OCI-LY1 (cell line): ENCODE results near the gene CUX1.
"Not testable (repeated sequence)": the region's sequence is repeated elsewhere in the genome, so short reads cannot be mapped to it uniquely, and the experiment has no call there.

Experiments used
- H2AFZ ChIP-seq: fragments of 200-600 bp; sonication (generic), shearing (Covaris generic); 2 replicates; pipeline ENCODE4 v1.6.0; 2014; ENCODE audit warnings: antibody characterized with exemption, mild to moderate bottlenecking, low read length
- H3F3A ChIP-seq: fragments of 200-600 bp; sonication (generic), shearing (Covaris generic); 2 replicates; pipeline ENCODE4 v1.6.0; 2014; ENCODE audit warnings: mild to moderate bottlenecking, antibody characterized with exemption, low read length, moderate library complexity; ENCODE audit not compliant: insufficient read depth
- H3K27ac ChIP-seq: fragments of 200-600 bp; sonication (generic); 2 replicates; pipeline ENCODE4 v1.5.1; 2014; ENCODE audit warnings: low read length, mixed run types, mild to moderate bottlenecking, low read depth; ENCODE audit not compliant: poor library complexity, severe bottlenecking
- H3K27me3 ChIP-seq: fragments of 200-600 bp; sonication (generic); 2 replicates; pipeline ENCODE4 v1.6.0; 2014; ENCODE audit warnings: antibody characterized with exemption, mild to moderate bottlenecking, low read length, moderate library complexity; ENCODE audit not compliant: insufficient read depth
- H3K36me3 ChIP-seq: fragments of 200-600 bp; sonication (generic); 2 replicates; pipeline ENCODE4 v1.6.1; 2014; ENCODE audit warnings: mild to moderate bottlenecking, antibody characterized with exemption, low read length, moderate library complexity, mixed read lengths; ENCODE audit not compliant: insufficient read depth
- H3K4me1 ChIP-seq: fragments of 200-600 bp; sonication (generic); 2 replicates; pipeline ENCODE4 v1.5.1; 2014; ENCODE audit warnings: mild to moderate bottlenecking, low read length, moderate library complexity; ENCODE audit not compliant: insufficient read depth, severe bottlenecking
- H3K4me2 ChIP-seq: fragments of 200-600 bp; sonication (generic), shearing (Covaris generic); 2 replicates; pipeline ENCODE4 v1.6.1; 2014; ENCODE audit warnings: low read length
- H3K4me3 ChIP-seq: fragments of 200-600 bp; sonication (generic); 2 replicates; pipeline ENCODE4 v1.5.1; 2014; ENCODE audit warnings: low read length, low read depth, mild to moderate bottlenecking, mixed read lengths; ENCODE audit not compliant: poor library complexity, severe bottlenecking
- H3K79me2 ChIP-seq: fragments of 200-600 bp; shearing (Covaris generic); 2 replicates; pipeline ENCODE4 v1.6.1; 2016; ENCODE audit warnings: mixed run types, low read length, mixed read lengths; ENCODE audit not compliant: insufficient read depth
- H3K9ac ChIP-seq: fragments of 200-600 bp; sonication (generic), shearing (Covaris generic); 2 replicates; pipeline ENCODE4 v1.6.1; 2014; ENCODE audit warnings: mild to moderate bottlenecking, low read length, mixed read lengths
- H3K9me2 ChIP-seq: fragments of 200-600 bp; sonication (generic), shearing (Covaris generic); 2 replicates; pipeline ENCODE4 v1.6.1; 2014; ENCODE audit warnings: low read depth, mild to moderate bottlenecking, low read length, mixed read lengths
- H3K9me3 ChIP-seq: fragments of 200-600 bp; shearing (Covaris generic); 2 replicates; pipeline ENCODE4 v1.6.1; 2014; ENCODE audit warnings: low read length, mixed read lengths
- H4K20me1 ChIP-seq: fragments of 200-600 bp; sonication (generic), shearing (Covaris generic); 2 replicates; pipeline ENCODE4 v1.6.0; 2016; ENCODE audit warnings: mild to moderate bottlenecking, low read length; ENCODE audit not compliant: insufficient read depth
- EZH2 ChIP-seq: fragments of 200-600 bp; sonication (generic), shearing (Covaris generic); IDR thresholded peaks from 2 replicates; pipeline ENCODE4 v1.8.0; 2017; ENCODE audit warnings: borderline replicate concordance, mixed run types, mild to moderate bottlenecking, antibody characterized with exemption, low read length, moderate library complexity, mixed read lengths
- TF ChIP-seq, protein P1 (sequence below): fragments of 200-600 bp; sonication (generic), shearing (Covaris generic); IDR thresholded peaks from 2 replicates; pipeline ENCODE4 v1.5.1; 2017; ENCODE audit warnings: mild to moderate bottlenecking, antibody characterized with exemption, low read length, moderate library complexity, mixed read lengths

Gene CUX1

DNA sequence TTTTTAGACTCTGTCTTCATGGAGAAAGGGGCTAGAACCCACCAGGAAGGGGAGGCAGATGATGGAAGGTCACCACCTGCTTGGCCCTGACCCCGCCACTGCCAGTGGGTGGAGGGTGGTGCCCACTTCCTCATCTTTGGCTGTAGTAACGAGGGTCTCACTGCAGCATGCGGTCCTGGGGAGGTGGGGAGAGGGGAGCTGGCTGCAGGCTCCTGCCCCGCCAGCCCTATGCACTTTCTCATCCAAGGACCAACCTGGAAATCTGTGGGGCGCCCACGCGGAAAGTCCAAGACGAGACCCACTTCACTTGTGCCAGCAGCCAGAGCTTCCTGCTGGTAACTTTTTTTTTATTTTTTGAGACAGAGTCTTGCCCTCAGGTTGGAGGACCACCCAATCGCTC lies 101.0 kb downstream of the CUX1 start:
- Histone ChIP-seq H3K4me2 (no peak overlapping the region), H3F3A (no peaks in the 10 kb centered on the region), H2AFZ (no peak overlapping the region), H3K36me3 (peaks cover 82% of the 10 kb centered on the region), H4K20me1 (no peaks in the 10 kb centered on the region), H3K9me3 (no peaks in the 10 kb centered on the region), H3K9ac (no peak overlapping the region), H3K4me1 (peaks cover 2% of the 10 kb centered on the region), H3K9me2 (no peaks in the 10 kb centered on the region), H3K27ac (no peak overlapping the region), H3K27me3 (no peaks in the 10 kb centered on the region), H3K79me2 (peaks cover 52% of the 10 kb centered on the region), H3K4me3 (no peak overlapping the region)
- no peak for TF ChIP-seq EZH2
- TF ChIP-seq, protein P1, sequence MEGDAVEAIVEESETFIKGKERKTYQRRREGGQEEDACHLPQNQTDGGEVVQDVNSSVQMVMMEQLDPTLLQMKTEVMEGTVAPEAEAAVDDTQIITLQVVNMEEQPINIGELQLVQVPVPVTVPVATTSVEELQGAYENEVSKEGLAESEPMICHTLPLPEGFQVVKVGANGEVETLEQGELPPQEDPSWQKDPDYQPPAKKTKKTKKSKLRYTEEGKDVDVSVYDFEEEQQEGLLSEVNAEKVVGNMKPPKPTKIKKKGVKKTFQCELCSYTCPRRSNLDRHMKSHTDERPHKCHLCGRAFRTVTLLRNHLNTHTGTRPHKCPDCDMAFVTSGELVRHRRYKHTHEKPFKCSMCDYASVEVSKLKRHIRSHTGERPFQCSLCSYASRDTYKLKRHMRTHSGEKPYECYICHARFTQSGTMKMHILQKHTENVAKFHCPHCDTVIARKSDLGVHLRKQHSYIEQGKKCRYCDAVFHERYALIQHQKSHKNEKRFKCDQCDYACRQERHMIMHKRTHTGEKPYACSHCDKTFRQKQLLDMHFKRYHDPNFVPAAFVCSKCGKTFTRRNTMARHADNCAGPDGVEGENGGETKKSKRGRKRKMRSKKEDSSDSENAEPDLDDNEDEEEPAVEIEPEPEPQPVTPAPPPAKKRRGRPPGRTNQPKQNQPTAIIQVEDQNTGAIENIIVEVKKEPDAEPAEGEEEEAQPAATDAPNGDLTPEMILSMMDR: no peak

DNA sequence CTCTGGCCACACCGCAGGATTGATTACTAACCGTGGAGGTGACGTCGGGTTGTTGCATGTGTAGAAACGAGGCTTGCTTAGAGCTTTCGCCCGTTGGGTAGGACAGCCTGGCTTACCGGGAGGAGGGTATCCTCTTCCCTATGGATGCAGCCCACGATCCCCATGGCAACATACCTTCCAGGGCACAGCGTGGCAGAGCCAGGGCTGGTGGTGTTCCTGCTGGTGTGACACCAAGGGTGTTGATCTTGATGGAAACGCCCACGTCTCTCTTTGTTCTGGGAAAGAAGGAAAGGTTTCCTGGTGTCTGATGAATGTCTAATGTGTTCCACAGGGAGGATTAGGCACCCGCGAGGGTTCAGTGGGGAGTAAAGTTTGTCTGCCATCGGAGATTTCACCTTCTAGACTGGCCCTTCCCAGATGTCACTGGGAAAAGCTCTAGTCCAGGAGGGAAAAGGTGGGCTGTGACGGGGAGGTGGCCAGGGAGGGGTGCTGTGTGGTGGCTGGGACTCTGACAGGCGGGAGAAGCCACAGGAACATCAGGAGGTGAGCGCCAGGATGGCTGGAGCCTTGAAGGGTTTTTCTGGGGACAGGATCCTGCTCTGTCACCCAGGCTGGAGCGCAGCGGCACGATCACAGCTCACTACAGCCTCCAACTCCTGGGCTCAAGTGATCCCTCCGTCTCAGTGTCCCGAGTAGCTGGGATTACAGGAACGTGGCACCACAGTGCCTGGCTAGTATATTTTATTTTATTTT lies 102.1 kb downstream of the CUX1 start:
- Histone ChIP-seq H3K9ac (no peak overlapping the region), H3K4me1 (no peaks in the 10 kb centered on the region), H3K36me3 (peaks cover 92% of the 10 kb centered on the region), H3K9me3 (no peaks in the 10 kb centered on the region), H3K4me3 (no peak overlapping the region), H3K79me2 (peaks cover 56% of the 10 kb centered on the region), H3K27ac (no peak overlapping the region), H2AFZ (no peak overlapping the region), H3K4me2 (no peak overlapping the region), H3F3A (no peaks in the 10 kb centered on the region), H3K9me2 (no peaks in the 10 kb centered on the region), H3K27me3 (no peaks in the 10 kb centered on the region), H4K20me1 (no peaks in the 10 kb centered on the region)
- no peak for TF ChIP-seq EZH2
- TF ChIP-seq, protein P1: no peak

DNA sequence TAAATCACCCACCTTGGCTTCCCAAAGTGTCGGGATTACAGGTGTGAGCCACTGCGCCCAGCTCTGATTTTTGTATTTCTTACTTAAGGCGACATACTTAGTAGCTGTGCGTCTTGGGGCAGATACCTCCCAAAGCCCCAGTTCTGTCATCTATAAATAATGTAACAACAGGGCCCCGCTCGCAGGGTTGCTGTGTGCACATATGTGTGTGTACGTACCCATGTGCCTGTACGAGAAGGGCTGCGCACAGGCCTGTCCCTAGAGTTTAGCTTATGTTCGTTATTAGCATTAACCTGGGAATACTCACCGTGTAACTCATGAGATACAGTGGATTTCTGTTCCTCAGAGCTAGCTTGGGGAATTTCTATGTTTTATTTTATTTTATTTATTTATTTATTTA lies 103.6 kb downstream of the CUX1 start:
- Histone ChIP-seq H3K9ac (no peak overlapping the region), H3K9me3 (no peaks in the 10 kb centered on the region), H3K4me3 (no peak overlapping the region), H3K4me1 (no peaks in the 10 kb centered on the region), H3K9me2 (no peaks in the 10 kb centered on the region), H3K79me2 (peaks cover 72% of the 10 kb centered on the region), H3K4me2 (no peak overlapping the region), H2AFZ (no peak overlapping the region), H4K20me1 (no peaks in the 10 kb centered on the region), H3K27me3 (no peaks in the 10 kb centered on the region), H3K27ac (no peak overlapping the region), H3K36me3 (peaks cover 92% of the 10 kb centered on the region), H3F3A (no peaks in the 10 kb centered on the region)
- TF ChIP-seq, protein P1: no peak
- no peak for TF ChIP-seq EZH2

DNA sequence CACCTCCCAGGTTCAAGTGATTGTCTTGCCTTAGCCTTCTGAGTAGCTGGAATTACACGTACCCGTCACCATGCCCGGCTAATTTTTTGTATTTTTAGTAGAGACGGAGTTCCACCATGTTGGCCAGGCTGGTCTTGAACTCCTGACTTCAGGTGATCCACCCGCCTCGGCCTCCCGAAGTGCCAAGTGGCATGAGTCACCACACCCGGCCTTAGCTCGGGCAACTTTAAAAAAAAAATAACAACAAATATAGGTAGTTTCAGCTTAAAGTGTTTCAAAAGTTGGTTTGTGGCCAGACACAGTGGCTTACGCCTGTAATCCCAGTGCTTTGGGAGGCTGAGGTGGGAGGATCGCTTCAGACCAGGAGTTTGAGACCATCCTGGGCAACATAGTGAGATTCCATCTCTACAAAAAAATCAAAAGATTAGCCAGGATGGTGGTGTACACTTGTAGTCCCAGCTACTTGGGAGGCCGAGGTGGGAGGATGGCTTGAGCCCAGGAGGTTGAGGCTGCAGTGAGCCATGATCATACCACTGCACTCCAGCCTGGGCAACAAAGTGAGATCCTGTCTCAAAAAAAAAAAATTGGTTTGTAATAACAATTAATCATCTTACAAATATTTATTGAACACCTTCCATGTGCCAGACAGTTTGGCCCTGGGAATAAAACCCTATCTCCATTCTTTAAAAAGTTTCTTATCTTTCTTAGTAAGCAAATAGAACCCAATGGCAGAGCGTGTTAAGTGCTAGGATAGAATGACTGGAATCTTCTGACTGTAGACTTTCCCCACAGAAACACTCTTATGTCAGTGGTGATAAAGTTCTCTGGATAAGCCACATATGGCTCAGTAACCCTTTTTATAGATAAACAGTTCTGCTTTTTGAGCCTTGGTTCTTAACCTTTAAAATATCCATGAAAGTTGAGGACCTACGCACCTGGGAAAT lies 104.4 kb downstream of the CUX1 start:
- H3K9me3 ChIP-seq, H3K4me1 ChIP-seq, H3K9me2 ChIP-seq, H4K20me1 ChIP-seq, H2AFZ ChIP-seq, H3K27me3 ChIP-seq, H3K9ac ChIP-seq, H3K4me2 ChIP-seq, H3K27ac ChIP-seq, H3K4me3 ChIP-seq, H3F3A ChIP-seq: not testable (repeated sequence)
- Histone ChIP-seq H3K79me2 (peaks cover 79% of the 10 kb centered on the region), H3K36me3 (peaks cover 92% of the 10 kb centered on the region)
